Endothelial cell (in vitro differentiated cells): ENCODE results near the gene XYLT2. TPM values are rescaled to one million over a fixed set of nuclear protein-coding genes. Genes with fewer than 3 reads are reported as not detected.

ENCODE experiments used
- DNase-seq: peaks from one replicate; pipeline ENCODE4 v3.0.0; 2021; ENCODE audit warnings: low spot score
- H3K27ac Mint-ChIP-seq: one replicate; pipeline ENCODE4 v1.8.0; 2021; ENCODE audit warnings: mixed read lengths, inconsistent platforms; ENCODE audit not compliant: unreplicated experiment
- H3K27me3 Mint-ChIP-seq: one replicate; pipeline ENCODE4 v1.8.0; 2021; ENCODE audit warnings: mild to moderate bottlenecking, moderate library complexity, mixed read lengths, inconsistent platforms; ENCODE audit not compliant: unreplicated experiment
- H3K36me3 Mint-ChIP-seq: one replicate; pipeline ENCODE4 v1.8.0; 2021; ENCODE audit warnings: mild to moderate bottlenecking, low read depth, mixed read lengths, inconsistent platforms; ENCODE audit not compliant: unreplicated experiment
- H3K4me1 Mint-ChIP-seq: one replicate; pipeline ENCODE4 v1.8.0; 2021; ENCODE audit warnings: mild to moderate bottlenecking, mixed read lengths, inconsistent platforms; ENCODE audit not compliant: unreplicated experiment
- H3K4me3 Mint-ChIP-seq: one replicate; pipeline ENCODE4 v1.8.0; 2021; ENCODE audit warnings: mild to moderate bottlenecking, mixed read lengths, inconsistent platforms; ENCODE audit not compliant: unreplicated experiment
- H3K9me3 Mint-ChIP-seq: one replicate; pipeline ENCODE4 v1.8.0; 2021; ENCODE audit warnings: mixed read lengths, inconsistent platforms; ENCODE audit not compliant: unreplicated experiment
- CTCF ChIP-seq: fragments of 200-600 bp; sonication (generic); IDR thresholded peaks from one replicate; pipeline ENCODE4 v1.5.0; 2021; ENCODE audit warnings: antibody characterized with exemption; ENCODE audit not compliant: unreplicated experiment
- total RNA-seq: library from RNA; stranded (reverse); fragmentation: NEBNext Ultra II Directional; extraction: Animal tissue kit (Norgen Biotek cat#: 25700); gene quantifications from one replicate; pipeline ENCODE4 v1.2.1, GENCODE V29; 2021; ENCODE audit not compliant: unreplicated experiment

Gene XYLT2
- total RNA-seq, 1 donor from 2014 or later = 23.1 TPM

- no peaks in the 10 kb centered on the region for H3K9me3 Mint-ChIP-seq
- no peak for TF ChIP-seq CTCF
- H3K27ac Mint-ChIP-seq = no peak overlapping the region
- peaks cover 20% of the 10 kb centered on the region for H3K36me3 Mint-ChIP-seq
- H3K4me1 Mint-ChIP-seq = peaks cover 29% of the 10 kb centered on the region
- peak overlapping the region; percentile 39 for H3K4me3 Mint-ChIP-seq
- peaks cover 16% of the 10 kb centered on the region for H3K27me3 Mint-ChIP-seq
- no peak for DNase-seq
These were observed 2.8 kb downstream of the XYLT2 start for GRCh38 chr17:50348522-50349242.

GRCh38 chr17:50349243-50349600 lies 3.3 kb downstream of the XYLT2 start:
- Mint-ChIP-seq H3K9me3 (no peaks in the 10 kb centered on the region), H3K4me3 (no peak overlapping the region), H3K36me3 (peaks cover 20% of the 10 kb centered on the region), H3K27me3 (peaks cover 16% of the 10 kb centered on the region), H3K27ac (no peak overlapping the region), H3K4me1 (peaks cover 29% of the 10 kb centered on the region)
- no peak for DNase-seq
- no peak for TF ChIP-seq CTCF

- peaks cover 27% of the 10 kb centered on the region for H3K4me1 Mint-ChIP-seq
- DNase-seq = no peak
- no peak overlapping the region for H3K27ac Mint-ChIP-seq
- peaks cover 15% of the 10 kb centered on the region for H3K27me3 Mint-ChIP-seq
- no peak overlapping the region for H3K4me3 Mint-ChIP-seq
- no peak for TF ChIP-seq CTCF
- H3K36me3 Mint-ChIP-seq = peaks cover 20% of the 10 kb centered on the region
- H3K9me3 Mint-ChIP-seq = no peaks in the 10 kb centered on the region
These were observed 4.8 kb downstream of the XYLT2 start for GRCh38 chr17:50350733-50351132.

GRCh38 chr17:50352072-50352692 lies 6.3 kb downstream of the XYLT2 start:
- DNase-seq = no peak
- Mint-ChIP-seq H3K4me3 (no peak overlapping the region), H3K36me3 (peaks cover 20% of the 10 kb centered on the region), H3K9me3 (no peaks in the 10 kb centered on the region), H3K27ac (no peak overlapping the region), H3K27me3 (peaks cover 15% of the 10 kb centered on the region), H3K4me1 (peaks cover 21% of the 10 kb centered on the region)
- TF ChIP-seq CTCF = no peak
